ENCODE results near the gene TPRG1L.
"Not testable (repeated sequence)": the region's sequence is repeated elsewhere in the genome, so short reads cannot be mapped to it uniquely, and the experiment has no call there.

Gene TPRG1L

GRCh38 chr1:3609016-3609768, 15.6 kb upstream of the TPRG1L start:
- no peak for DNase-seq (ENCODE audit: low read depth in 2 of 2)

- DNase-seq (ENCODE audit: low read depth in 2 of 2), result no peak
These were observed 14.9 kb upstream of the TPRG1L start for GRCh38 chr1:3609769-3610526.

GRCh38 chr1:3610527-3611169, 14.2 kb upstream of the TPRG1L start:
- no peak for DNase-seq (ENCODE audit: low read depth in 2 of 2)

GRCh38 chr1:3611170-3612019, 13.4 kb upstream of the TPRG1L start, which contains the start of gene MEGF6:
TSS of gene MEGF6 (minus strand) at chr1:3611508. CDS start at chr1:3611268, 240 bp downstream.
- peak; percentile 52 to 55 for DNase-seq (ENCODE audit: low read depth in 2 of 2)

- DNase-seq (ENCODE audit: low read depth in 2 of 2), result no peak
These were observed 12.7 kb upstream of the TPRG1L start for GRCh38 chr1:3612123-3612522.

- DNase-seq (ENCODE audit: low read depth in 2 of 2), result no peak
These were observed 9.8 kb upstream of the TPRG1L start for GRCh38 chr1:3614755-3615742.

- no peak for DNase-seq (ENCODE audit: low read depth in 2 of 2)
These were observed 8.0 kb upstream of the TPRG1L start for GRCh38 chr1:3616861-3617260.

GRCh38 chr1:3617806-3618345, 6.9 kb upstream of the TPRG1L start:
- no peak for DNase-seq (ENCODE audit: low read depth in 2 of 2)

- DNase-seq (ENCODE audit: low read depth in 2 of 2), result no peak
These were observed 6.3 kb upstream of the TPRG1L start for GRCh38 chr1:3618531-3618880.

- DNase-seq (ENCODE audit: low read depth in 2 of 2), result peak in 1 of 2 donors; percentile 53
These were observed 5.7 kb upstream of the TPRG1L start for GRCh38 chr1:3618881-3619671.

- no peak for DNase-seq (ENCODE audit: low read depth in 2 of 2)
These were observed 4.1 kb upstream of the TPRG1L start for GRCh38 chr1:3620708-3621107.

- not testable (repeated sequence) for DNase-seq (ENCODE audit: low read depth in 2 of 2)
These were observed 3.6 kb upstream of the TPRG1L start for GRCh38 chr1:3621151-3621671.

- not testable (repeated sequence) for DNase-seq (ENCODE audit: low read depth in 2 of 2)
These were observed 2.7 kb upstream of the TPRG1L start for GRCh38 chr1:3622102-3622501.

GRCh38 chr1:3623441-3624199, 1.2 kb upstream of the TPRG1L start:
- DNase-seq (ENCODE audit: low read depth in 2 of 2), result no peak

- no peak for DNase-seq (ENCODE audit: low read depth in 2 of 2)
These were observed 514 bp downstream of the TPRG1L start for GRCh38 chr1:3625151-3625907.

- no peak for DNase-seq (ENCODE audit: low read depth in 2 of 2)
These were observed 1.2 kb downstream of the TPRG1L start for GRCh38 chr1:3626025-3626424.

GRCh38 chr1:3627515-3628253, 2.9 kb downstream of the TPRG1L start:
- DNase-seq (ENCODE audit: low read depth in 2 of 2), result no peak
